ENCODE data around the gene LPAR1. TPM values are rescaled to one million over a fixed set of nuclear protein-coding genes. Genes with fewer than 3 reads are reported as not detected.

LPAR1 gene
- total RNA-seq, 2 donors from 2014 or later: 27.2 to 27.3 TPM

- ATAC-seq (peak in 1 of 2 donors; percentile 35), DNase-seq (no peak)
- intact Hi-C loops (cut with DNase I): no loop called here
Observed at GRCh38 chr9:110936719-110937452, 101.4 kb downstream of the LPAR1 start.

GRCh38 chr9:110936237-110936636 is 102.0 kb downstream of the LPAR1 start:
- ATAC-seq: no peak

GRCh38 chr9:110935829-110936228 is 102.4 kb downstream of the LPAR1 start:
- DNase-seq (no peak), ATAC-seq (no peak)
- intact Hi-C loops (cut with DNase I): no loop called here

More at GRCh38 chr9:110936237-110936636, 102.0 kb downstream of the LPAR1 start:
- no peak for DNase-seq
- intact Hi-C loops (cut with DNase I): no loop called here

GRCh38 chr9:110933350-110934001 is 104.8 kb downstream of the LPAR1 start:
- intact Hi-C loops (cut with DNase I): no loop called here
- DNase-seq (no peak), ATAC-seq (no peak)

- DNase-seq (no peak), ATAC-seq (no peak)
- intact Hi-C loops (cut with DNase I): no loop called here
Observed at GRCh38 chr9:110932863-110933262, 105.4 kb downstream of the LPAR1 start.

- DNase-seq: no peak
- peak in 1 of 2 donors; percentile 39 for ATAC-seq
- intact Hi-C loops (cut with DNase I): no loop called here
Observed at GRCh38 chr9:110928599-110928998, 109.7 kb downstream of the LPAR1 start.

- DNase-seq (no peak), ATAC-seq (no peak)
- intact Hi-C loops (cut with DNase I): no loop called here
Observed at GRCh38 chr9:110926828-110927487, 111.3 kb downstream of the LPAR1 start.

- no peak for DNase-seq
- no peak for ATAC-seq
- intact Hi-C loops (cut with DNase I): no loop called here
Observed at GRCh38 chr9:110923601-110924000, 114.7 kb downstream of the LPAR1 start.

GRCh38 chr9:110922145-110922544 is 116.1 kb downstream of the LPAR1 start:
- intact Hi-C loops (cut with DNase I): no loop called here
- DNase-seq: no peak
- no peak for ATAC-seq

- ATAC-seq (no peak), DNase-seq (no peak)
- intact Hi-C loops (cut with DNase I): no loop called here
Observed at GRCh38 chr9:110921705-110922104, 116.6 kb downstream of the LPAR1 start.

GRCh38 chr9:110919609-110920008 is 118.7 kb downstream of the LPAR1 start:
- ATAC-seq (peak; percentile 67 to 85), DNase-seq (no peak)
- intact Hi-C loops (cut with DNase I): no loop called here

GRCh38 chr9:110919050-110919435 is 119.2 kb downstream of the LPAR1 start:
- intact Hi-C loops (cut with DNase I): no loop called here
- peak in 1 of 2 donors; percentile 17 for ATAC-seq
- no peak for DNase-seq

- intact Hi-C loops (cut with DNase I): no loop called here
- no peak for DNase-seq
- ATAC-seq: peak in 1 of 2 donors; percentile 63
Observed at GRCh38 chr9:110918316-110919049, 119.8 kb downstream of the LPAR1 start.

GRCh38 chr9:110916403-110916802 is 121.9 kb downstream of the LPAR1 start:
- intact Hi-C loops (cut with DNase I): no loop called here
- ATAC-seq (no peak), DNase-seq (no peak)

GRCh38 chr9:110912419-110913291 is 125.6 kb downstream of the LPAR1 start:
- intact Hi-C loops (cut with DNase I): no loop called here
- ATAC-seq (peak; percentile 65 to 70), DNase-seq (no peak)

- no peak for DNase-seq
- intact Hi-C loops (cut with DNase I): no loop called here
- ATAC-seq: peak; percentile 38 to 59
Observed at GRCh38 chr9:110911659-110912418, 126.4 kb downstream of the LPAR1 start.

GRCh38 chr9:110908894-110909293 is 129.4 kb downstream of the LPAR1 start:
- DNase-seq: no peak

GRCh38 chr9:110900917-110901316 is 137.4 kb downstream of the LPAR1 start:
- intact Hi-C loops (cut with DNase I): no loop called here
- DNase-seq (no peak), ATAC-seq (no peak)

More at GRCh38 chr9:110908894-110909293, 129.4 kb downstream of the LPAR1 start:
- intact Hi-C loops (cut with DNase I): no loop called here
- ATAC-seq: no peak

All from left cardiac atrium (tissue), 4 donors.